ENCODE measurements around the gene ABCC1. TPM values are rescaled to one million over a fixed set of nuclear protein-coding genes. Genes with fewer than 3 reads are reported as not detected.
"Not testable (repeated sequence)": the region's sequence is repeated elsewhere in the genome, so short reads cannot be mapped to it uniquely, and the experiment has no call there.

The ABCC1 gene
- polyA plus RNA-seq, 3 donors = 23.9 to 32.2 (median 31.8) TPM

DNA sequence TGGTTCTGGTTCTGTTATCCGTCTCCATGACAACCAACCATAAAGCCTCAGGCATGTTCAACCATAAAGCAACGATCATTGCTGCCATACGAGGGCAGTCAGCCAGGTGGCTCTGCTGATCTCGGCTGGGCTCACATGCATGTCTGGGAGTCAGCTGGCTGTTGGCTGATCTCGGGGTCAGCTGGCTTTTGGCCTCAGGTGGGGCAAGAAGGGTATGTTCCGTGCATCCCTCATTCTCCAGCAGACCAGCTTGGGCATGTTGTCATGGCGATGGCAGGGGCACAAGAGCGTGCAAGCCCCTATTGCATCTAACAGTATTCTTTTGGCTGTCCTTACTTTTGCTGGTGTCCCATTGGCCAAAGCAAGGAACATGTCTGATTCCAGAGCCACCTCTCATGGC, 187.7 kb downstream of the ABCC1 start:
- no peak for DNase-seq

DNA sequence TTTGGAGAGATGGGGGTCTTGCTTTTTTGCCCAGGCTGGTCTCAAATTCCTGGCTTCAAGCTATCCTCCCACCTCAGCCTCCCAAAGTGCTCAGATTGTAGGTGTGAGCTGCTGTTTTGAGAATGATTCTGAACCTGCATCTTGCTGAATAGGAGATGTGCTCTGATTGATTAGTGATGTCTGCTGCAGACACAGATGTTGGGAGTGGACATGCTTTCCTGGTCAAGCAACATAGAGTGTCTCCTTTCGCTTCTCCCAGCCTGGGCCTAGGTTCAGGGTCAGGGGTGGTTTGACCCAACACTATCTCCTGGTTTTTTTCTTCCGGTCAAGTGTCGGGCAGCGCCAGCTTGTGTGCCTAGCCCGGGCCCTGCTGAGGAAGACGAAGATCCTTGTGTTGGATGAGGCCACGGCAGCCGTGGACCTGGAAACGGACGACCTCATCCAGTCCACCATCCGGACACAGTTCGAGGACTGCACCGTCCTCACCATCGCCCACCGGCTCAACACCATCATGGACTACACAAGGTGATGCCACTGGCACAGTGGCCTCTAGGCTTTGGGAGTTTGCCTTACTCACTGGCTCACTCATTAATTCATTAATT, 188.7 kb downstream of the ABCC1 start:
- DNase-seq = no peak

DNA sequence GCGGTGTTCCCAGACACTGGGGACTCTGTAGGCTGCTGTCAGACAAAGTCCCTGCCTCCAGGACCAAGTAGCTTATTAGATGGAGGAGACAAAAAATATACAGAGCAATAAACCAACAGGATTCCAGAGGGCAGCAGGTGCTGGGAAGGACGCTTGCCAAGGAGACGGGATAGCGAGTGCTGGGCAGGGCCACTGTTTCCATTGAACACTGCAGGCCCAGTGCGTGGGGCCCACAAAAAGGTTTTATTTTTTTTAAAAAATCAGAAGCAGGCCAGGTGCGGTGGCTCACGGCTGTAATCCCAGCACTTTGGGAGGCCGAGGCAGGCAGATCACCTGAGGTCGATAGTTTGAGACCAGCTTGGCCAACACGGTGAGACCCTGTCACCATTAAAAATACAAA, 189.6 kb downstream of the ABCC1 start:
- DNase-seq = no peak

DNA sequence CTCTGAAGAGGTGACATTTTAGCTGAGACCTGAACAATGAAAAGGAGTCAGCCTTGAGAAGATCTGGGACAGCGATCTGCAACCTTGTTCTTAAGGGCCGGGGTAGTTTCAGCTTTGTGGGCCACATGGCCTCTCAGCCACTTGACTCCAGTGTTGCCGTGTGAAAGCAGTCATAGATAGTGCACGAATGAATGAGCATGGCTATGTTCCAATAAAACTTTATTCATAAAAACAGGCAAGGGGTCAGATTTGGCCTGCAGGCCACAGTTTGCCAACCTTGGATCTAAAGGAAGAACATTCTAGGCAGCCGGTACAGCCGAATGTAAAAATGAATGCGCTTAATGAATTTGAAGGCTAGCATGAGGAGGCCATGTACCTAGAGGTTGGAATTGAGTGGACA, 190.4 kb downstream of the ABCC1 start:
- no peak for DNase-seq

DNA sequence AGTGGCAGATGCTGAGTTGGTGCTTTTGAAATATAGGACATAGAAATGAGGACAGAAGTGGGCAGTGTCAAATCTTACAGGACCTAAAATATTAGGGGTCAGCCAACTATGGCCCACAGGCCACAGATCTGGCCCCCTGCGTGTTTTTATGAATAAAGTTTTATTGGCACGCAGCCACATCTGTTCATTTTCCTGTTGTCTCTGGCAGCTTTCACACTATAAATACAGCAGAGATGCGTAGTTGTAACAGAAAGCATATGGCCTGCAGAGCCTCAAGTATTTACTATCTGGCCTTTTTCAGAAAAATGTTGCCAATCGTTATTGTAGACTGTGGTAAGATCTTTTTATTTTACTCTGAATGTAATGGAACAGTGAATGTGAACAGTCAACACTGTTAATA, 191.1 kb downstream of the ABCC1 start:
- no peak for DNase-seq

DNA sequence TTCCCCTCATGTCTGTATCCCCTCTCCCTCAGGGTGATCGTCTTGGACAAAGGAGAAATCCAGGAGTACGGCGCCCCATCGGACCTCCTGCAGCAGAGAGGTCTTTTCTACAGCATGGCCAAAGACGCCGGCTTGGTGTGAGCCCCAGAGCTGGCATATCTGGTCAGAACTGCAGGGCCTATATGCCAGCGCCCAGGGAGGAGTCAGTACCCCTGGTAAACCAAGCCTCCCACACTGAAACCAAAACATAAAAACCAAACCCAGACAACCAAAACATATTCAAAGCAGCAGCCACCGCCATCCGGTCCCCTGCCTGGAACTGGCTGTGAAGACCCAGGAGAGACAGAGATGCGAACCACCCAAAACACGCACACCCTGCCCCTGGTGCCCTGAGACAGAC, 191.7 kb downstream of the ABCC1 start:
- DNase-seq = no peak

DNA sequence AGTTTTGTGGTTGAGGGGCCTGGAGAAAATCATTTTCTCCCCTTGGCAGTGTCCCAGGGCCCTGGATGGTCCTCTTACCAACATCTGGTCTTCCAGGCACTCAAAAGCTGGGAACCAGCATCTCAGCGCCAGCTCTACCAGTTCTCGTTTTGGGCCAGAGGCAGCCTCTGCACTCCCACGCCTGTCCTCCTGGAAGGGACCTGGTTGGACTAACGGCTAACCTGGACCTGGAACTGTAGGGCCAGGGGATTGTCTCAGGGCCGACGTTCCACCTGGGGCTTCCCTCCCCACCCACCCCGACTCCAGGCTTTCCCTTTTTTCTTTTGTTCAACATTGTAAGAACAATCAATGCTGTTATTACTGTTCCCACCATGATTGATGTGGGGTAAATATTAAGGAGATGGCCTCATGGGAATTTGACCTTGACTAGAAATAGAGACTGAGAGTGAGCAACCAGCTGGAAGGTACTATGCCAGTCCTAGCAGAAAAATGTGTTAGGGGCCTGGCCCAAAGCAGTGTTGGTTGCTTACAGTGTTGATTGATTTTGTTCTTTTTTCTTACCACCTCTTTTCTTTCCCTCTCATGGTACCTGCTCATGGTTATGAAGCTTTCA, 192.5 kb downstream of the ABCC1 start:
- no peak for DNase-seq

DNA sequence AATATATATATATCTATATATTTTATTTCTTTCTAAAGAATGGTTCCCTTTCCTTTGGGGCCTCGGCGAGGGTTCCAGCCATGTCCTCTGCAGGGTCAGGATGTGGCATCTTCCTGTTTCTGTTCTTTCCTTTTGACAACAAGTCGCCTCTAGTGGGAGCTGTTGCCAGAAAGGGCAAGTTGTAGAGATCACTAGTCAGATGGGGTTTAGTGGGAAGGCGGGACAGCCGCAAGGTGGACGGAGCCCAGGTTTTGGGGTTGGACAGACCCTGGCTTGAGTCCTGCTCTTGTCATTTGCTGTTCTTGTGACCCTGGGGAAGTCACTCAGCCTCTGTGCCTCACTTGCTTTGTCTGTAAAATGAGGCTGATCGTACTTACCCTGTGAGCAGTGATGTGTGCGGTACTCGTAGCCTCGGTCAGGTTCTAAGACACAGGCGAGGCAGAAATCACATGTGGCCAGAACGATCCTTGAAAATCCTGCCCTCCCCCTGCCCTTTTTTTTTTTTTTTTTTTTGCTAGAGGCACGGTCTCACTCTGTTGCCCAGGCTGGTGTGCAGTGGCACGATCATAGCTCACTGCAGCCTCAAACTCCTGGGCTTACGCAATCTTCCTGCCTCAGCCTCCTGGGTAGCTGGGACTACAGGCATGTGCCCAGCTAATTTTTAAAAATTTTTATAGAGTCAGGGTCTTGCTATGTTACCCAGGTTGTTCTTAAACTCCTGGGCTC, 193.8 kb downstream of the ABCC1 start:
- DNase-seq = no peak

DNA sequence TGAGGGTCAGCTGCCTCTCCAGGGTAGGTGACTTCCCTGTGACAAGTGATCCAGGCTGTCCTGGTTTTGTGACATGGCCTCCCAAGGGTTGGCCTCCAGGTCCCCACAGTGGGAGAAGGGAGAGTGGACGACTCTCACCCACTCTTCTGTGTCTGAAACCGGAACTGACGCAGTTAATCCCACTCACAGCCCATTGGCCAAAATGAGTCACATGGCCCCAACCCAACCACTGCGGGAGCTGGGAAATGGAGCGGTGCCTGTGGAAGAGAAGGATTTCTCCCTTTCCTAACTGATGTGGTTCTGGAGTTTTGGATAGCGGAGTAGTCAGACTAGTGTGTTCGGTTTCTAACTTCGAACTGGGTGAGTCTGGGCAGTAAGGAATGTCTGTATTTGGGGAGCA, 194.5 kb downstream of the ABCC1 start:
- no peak for DNase-seq

DNA sequence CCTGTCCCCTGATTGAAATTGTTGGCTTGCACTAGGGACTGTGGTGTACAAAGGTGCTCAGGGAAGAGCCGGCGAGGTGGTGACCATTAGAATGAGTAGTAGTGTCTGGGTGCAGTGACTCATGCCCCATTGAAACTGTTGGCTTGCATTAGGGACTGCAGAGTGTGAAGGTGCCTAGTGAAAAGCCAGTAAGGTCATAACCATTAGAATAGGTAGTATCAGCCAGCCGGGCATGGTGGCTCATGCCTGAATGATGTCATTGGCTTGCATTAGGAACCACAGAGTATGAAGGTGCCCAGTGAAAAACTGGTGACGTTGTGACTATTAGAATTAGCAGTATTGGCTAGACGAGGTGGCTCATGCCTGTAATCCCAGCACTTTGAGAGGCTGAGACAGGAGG, 195.0 kb downstream of the ABCC1 start:
- no peak for DNase-seq

DNA sequence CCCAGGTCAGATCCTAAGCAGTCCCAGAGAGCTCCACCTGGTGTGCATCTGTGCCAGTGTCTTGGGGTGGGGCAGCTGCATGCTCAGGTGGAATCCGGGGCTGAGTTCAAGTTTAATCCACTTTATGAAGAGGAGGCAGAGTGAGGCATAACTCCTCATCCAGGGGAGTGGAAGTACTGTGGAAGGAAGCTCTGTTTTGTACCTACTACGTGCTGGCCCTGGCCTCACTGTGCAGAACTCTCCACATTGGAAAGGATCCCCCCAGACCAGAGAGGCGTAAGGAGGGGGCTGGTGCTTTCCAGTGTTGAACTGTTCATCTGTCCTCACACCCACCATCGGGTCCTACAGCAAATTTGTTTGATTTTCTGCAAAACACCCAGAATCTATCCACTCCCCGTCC, 195.9 kb downstream of the ABCC1 start:
- no peak for DNase-seq

DNA sequence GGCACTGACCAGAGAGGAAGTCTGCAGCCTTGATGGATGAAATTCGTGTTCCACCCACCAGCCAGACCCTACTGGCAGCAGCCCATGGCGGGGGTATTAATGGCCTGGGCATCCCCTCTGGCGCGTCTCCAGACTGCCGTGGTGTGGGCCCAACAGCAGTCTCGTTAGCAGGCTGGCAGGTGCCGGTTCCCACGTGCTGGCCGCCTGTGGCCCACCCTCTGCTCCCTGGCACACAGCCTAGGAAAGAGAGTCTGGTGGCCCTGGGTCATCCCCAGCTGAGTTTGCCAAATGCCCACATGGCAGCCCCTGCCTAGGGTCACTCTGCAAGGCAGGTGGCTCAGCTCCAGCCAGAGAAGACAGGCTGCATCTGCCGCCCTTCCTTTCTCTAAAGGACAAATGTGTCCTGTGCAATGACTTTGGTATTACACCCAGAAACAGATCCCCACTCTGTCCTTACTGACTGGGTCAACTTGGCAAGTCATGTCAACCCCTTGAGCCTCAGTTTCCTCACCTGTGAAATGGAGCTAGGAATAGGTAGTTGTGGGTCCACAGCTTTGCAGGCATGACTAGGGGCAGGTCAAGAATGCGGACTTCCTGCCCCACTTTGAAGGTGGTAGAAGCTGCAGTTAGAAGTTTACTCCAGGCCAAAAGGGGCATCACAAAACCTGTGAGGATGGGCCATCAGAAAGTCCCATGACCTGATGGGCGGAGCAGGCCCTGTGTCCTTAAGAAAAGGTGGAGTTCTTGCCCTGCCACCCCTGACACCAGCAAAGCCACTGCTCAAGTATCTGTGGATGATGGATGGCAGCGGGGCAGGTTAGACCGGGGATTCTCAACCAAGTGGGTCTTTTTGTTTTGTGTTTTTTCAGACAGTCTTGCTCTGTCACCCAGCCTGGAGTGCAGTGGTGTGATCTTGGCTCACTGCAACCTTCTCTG, 197.2 kb downstream of the ABCC1 start:
- no peak for DNase-seq

DNA sequence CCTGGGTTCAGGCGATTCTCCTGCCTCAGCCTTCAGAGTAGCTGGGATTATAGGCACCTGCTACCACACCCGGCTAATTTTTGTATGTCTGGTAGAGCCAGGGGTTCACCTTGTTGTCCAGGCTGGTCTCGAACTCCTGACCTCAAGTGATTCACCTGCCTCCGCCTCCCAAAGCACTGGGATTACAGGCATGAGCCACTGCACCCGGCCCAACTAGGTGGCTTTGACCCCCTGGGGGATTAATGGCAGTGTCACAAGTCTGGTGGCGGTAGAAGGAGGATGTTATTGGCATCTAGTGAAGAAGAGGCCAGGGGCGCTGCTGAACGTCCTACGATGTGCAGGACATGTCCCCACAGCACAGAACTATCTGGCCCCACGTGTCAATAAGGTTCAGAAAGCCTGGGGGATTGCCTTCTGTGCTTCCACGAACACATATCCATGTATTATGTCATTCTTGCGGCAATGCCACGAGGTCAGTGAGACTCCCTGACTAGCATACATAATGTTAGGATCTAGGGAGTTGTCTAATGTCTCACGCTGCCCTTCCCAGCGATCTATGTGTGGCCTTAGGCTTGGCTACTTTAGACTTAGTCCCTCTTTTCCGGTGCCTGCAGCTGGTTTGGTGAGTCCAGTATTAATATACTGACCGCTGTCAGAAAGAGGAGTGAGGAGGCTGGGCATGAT, 198.0 kb downstream of the ABCC1 start:
- no peak for DNase-seq

DNA sequence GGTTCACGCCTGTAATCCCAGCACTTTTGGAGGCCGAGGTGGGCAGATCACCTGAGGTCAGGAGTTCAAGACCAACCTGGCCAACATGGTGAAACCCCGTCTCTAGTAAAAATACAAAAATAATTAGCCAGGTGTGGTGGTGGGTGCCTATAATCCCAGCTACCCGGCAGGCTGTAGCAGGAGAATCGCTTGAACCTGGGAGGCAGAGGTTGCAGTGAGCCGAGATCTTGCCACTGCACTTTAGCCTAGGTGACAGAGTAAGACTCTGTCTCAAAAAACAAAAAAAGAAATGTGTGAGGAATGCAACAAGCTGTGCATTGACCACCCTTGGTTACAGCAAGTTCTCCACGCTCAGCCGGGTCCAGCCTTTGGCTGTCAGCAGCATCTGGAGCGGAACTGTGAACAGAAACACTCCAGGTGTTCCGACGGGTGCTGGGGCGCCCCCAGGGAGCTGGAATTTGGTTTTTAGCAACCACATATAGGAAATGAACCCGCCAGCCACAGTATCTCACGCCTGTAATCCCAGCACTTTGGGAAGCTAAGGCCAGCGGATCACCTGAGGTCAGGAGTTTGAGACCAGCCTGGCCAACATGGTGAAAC, 198.7 kb downstream of the ABCC1 start:
- DNase-seq = peak; percentile 17

DNA sequence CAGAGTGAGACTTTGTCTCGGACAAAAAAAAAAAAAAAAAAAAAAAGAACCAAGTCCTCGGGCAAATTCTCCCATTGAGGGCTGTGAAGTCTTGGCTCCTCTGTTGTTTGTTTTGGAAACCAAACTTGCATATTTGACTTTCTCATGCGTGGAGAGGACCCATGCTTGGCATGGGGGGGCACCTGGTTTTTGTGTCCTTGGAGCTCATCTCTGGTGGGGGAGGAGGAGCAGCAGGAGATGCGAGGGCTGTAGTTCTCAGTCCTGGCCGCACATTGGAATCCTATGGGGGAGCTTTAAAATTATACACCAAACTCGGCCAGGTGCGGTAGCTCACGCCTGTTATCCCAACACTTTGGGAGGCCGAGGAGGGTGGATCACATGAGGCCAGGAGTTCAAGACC, 199.3 kb downstream of the ABCC1 start:
- DNase-seq = no peak

DNA sequence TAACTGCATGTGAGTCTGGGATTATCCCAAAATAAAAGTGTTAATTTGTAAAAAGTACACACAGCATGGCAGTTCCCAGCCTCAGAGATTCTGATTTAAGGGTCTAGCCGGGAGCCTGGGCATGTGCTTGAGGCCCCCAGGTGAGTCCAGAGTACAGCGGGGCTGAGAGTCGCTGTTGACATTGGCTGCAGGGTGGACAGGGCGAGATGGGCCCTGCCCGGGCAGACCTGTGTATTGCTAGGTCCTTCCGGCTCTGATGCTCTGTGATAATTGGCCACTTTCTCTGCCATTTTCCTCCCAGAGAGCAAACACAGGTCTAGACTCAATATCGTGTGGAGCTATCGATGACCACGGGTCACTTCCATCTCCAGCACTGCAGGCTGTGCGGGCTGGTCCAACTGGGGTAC, 200.3 kb downstream of the ABCC1 start:
- DNase-seq = no peak

DNA sequence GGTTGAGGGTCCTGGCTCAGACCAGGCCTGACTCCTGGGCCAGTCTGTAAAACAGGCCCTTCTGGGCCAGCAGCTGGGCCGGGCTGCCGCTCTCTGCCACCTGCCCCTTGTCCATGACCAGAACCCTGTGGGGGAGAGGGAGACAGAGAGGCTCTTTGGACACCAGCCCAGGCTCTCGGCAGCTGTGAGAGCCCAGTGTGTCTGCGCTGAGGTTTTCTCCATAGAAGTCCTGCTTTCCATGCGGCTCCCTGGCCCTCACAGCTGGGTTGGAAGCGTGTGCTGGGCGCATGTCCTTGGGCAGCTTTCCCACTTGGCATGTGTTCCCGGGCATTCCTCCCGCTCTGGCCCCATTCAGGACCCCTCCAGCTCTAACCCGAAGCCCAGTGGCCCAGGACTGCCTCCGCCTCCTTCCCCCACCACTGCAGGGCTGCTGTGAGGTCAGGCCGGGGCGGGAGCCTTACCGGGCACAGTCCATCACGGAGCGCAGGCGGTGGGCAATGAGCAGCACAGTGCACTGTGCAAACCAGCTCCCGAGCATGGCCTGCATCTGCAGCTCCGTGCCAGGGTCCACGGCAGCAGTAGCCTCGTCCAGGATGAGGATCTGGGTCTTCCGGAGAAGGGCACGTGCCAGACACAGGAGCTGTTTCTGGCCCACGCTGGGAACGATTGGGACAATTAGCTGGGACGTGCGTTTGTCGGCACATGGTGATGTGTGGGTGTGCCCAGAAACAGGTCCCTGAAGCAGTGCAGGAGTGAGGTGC, 200.9 kb downstream of the ABCC1 start:
- peak; percentile 17 for DNase-seq

DNA sequence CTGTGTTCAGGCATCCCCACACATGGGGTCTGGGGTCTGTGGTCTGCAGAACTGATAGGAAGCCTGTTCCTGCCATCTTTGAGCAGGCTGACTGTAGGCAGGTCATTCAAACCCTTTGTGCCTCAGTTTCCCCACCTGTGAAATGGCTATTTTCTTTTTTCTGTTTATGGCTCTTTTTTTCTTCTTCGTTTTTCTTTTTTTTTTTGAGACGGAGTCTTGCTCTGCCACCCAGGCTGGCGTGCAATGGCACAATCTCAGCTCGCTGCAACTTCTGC, 201.4 kb downstream of the ABCC1 start:
- DNase-seq = no peak

DNA sequence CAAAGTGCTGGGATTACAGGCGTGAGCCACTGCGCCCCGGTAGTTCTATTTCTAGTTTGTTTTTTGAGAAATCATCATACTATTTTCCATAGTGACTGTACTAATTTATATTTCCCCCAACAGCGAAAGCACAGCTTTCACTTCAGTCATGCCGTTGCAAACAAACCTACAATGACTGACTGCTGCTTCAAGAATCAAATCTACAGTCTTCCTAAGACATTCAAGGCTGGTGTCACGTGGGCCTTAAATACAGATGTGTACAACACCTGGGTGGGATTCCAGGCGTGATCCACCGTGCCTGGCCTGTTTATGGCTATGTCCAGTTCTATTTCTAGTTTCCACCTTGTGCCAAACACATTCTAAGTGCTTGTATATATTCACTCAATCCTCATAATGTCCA, 201.9 kb downstream of the ABCC1 start:
- DNase-seq = no peak

DNA sequence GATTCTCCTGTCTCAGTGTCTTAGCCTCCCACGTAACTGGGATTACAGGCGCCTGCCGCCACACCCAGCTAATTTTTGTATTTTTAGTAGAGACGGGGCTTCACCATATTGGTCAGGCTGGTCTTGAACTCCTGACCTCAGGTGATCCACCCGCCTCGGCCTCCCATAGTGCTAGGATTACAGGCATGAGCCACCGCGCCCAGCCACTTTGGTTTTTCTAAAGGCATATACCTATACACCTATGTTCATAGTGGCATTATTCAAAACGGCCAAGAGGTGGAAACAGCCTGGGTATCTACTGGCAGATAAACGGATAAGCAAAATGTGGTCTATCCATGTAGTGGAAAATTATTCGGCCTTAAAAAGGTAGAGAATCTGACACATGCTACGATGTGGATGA, 203.6 kb downstream of the ABCC1 start:
- not testable (repeated sequence) for DNase-seq

Measured in renal pelvis (tissue), 4 donors.